BLaER1 (cell line): ENCODE data around the gene ZDHHC20.
"Not testable (repeated sequence)": the region's sequence is repeated elsewhere in the genome, so short reads cannot be mapped to it uniquely, and the experiment has no call there.

Experiments used
- H3K27ac ChIP-seq: shearing (Covaris generic); formaldehyde crosslinking; 2 replicates; pipeline ENCODE4 v1.8.1; 2022
- H3K27me3 ChIP-seq: shearing (Covaris generic); formaldehyde crosslinking; 2 replicates; pipeline ENCODE4 v1.8.1; 2022
- H3K36me3 ChIP-seq: shearing (Covaris generic); formaldehyde crosslinking; 2 replicates; pipeline ENCODE4 v1.8.1; 2022
- H3K4me1 ChIP-seq: shearing (Covaris generic); formaldehyde crosslinking; 2 replicates; pipeline ENCODE4 v1.8.1; 2022
- H3K4me2 ChIP-seq: shearing (Covaris generic); formaldehyde crosslinking; 2 replicates; pipeline ENCODE4 v1.8.1; 2022
- H3K4me3 ChIP-seq: shearing (Covaris generic); formaldehyde crosslinking; 2 replicates; pipeline ENCODE4 v1.8.1; 2022
- H3K9ac ChIP-seq: shearing (Covaris generic); formaldehyde crosslinking; 2 replicates; pipeline ENCODE4 v1.8.1; 2022
- H3K9me3 ChIP-seq: shearing (Covaris generic); formaldehyde crosslinking; 2 replicates; pipeline ENCODE4 v1.8.1; 2022
- H4K20me1 ChIP-seq: shearing (Covaris generic); formaldehyde crosslinking; 2 replicates; pipeline ENCODE4 v1.8.1; 2022
- Cebpa-rat ChIP-seq: shearing (Covaris generic); IDR thresholded peaks from 2 replicates; pipeline ENCODE4 v1.8.1; 2022

ZDHHC20 gene

GRCh38 chr13:21443171-21443570, 15.9 kb downstream of the ZDHHC20 start:
- Histone ChIP-seq H3K27me3 (no peaks in the 10 kb centered on the region), H3K27ac (no peak overlapping the region), H3K9me3 (peaks cover 67% of the 10 kb centered on the region), H4K20me1 (peaks cover 12% of the 10 kb centered on the region; the same call in 1 of the 2 replicates), H3K4me2 (no peak overlapping the region), H3K4me3 (no peak overlapping the region), H3K9ac (no peak overlapping the region), H3K36me3 (peaks cover 47% of the 10 kb centered on the region), H3K4me1 (no peaks in the 10 kb centered on the region)
- TF ChIP-seq Cebpa-rat, result no peak

- no peak for TF ChIP-seq Cebpa-rat
- H3K27me3 ChIP-seq, result no peaks in the 10 kb centered on the region
- H4K20me1 ChIP-seq, result no peaks in the 10 kb centered on the region; the same call in 1 of the 2 replicates
- no peak overlapping the region for H3K9ac ChIP-seq
- H3K27ac ChIP-seq, result no peak overlapping the region
- H3K4me3 ChIP-seq, result no peak overlapping the region
- H3K36me3 ChIP-seq, result peaks cover 68% of the 10 kb centered on the region
- H3K4me1 ChIP-seq, result no peaks in the 10 kb centered on the region
- no peak overlapping the region for H3K4me2 ChIP-seq
- peaks cover 90% of the 10 kb centered on the region for H3K9me3 ChIP-seq
Observed at GRCh38 chr13:21436582-21436981, 22.5 kb downstream of the ZDHHC20 start.

- peaks cover 94% of the 10 kb centered on the region for H3K9me3 ChIP-seq
- H3K4me2 ChIP-seq, result no peak overlapping the region
- no peaks in the 10 kb centered on the region for H3K27me3 ChIP-seq
- no peak overlapping the region for H3K9ac ChIP-seq
- no peaks in the 10 kb centered on the region; the same call in 1 of the 2 replicates for H4K20me1 ChIP-seq
- no peak overlapping the region for H3K4me3 ChIP-seq
- no peak for TF ChIP-seq Cebpa-rat
- no peak overlapping the region for H3K27ac ChIP-seq
- H3K36me3 ChIP-seq, result peaks cover 76% of the 10 kb centered on the region
- H3K4me1 ChIP-seq, result no peaks in the 10 kb centered on the region
Observed at GRCh38 chr13:21435687-21436151, 23.4 kb downstream of the ZDHHC20 start.

GRCh38 chr13:21435231-21435630, 23.9 kb downstream of the ZDHHC20 start:
- H3K9ac ChIP-seq, result no peak overlapping the region
- H3K4me3 ChIP-seq, result no peak overlapping the region
- peaks cover 97% of the 10 kb centered on the region for H3K9me3 ChIP-seq
- H3K36me3 ChIP-seq, result peaks cover 77% of the 10 kb centered on the region
- no peaks in the 10 kb centered on the region for H3K27me3 ChIP-seq
- no peaks in the 10 kb centered on the region; the same call in 1 of the 2 replicates for H4K20me1 ChIP-seq
- H3K27ac ChIP-seq, result no peak overlapping the region
- no peaks in the 10 kb centered on the region for H3K4me1 ChIP-seq
- TF ChIP-seq Cebpa-rat, result no peak
- no peak overlapping the region for H3K4me2 ChIP-seq

GRCh38 chr13:21434588-21434987, 24.5 kb downstream of the ZDHHC20 start:
- peaks cover 97% of the 10 kb centered on the region for H3K9me3 ChIP-seq
- peaks cover 73% of the 10 kb centered on the region for H3K36me3 ChIP-seq
- H3K4me1 ChIP-seq, result no peaks in the 10 kb centered on the region
- no peaks in the 10 kb centered on the region; the same call in 1 of the 2 replicates for H4K20me1 ChIP-seq
- H3K4me2 ChIP-seq, result no peak overlapping the region
- H3K27ac ChIP-seq, result no peak overlapping the region
- no peaks in the 10 kb centered on the region for H3K27me3 ChIP-seq
- no peak overlapping the region for H3K4me3 ChIP-seq
- TF ChIP-seq Cebpa-rat, result no peak
- H3K9ac ChIP-seq, result no peak overlapping the region

- Histone ChIP-seq H3K27me3 (no peaks in the 10 kb centered on the region), H3K36me3 (peaks cover 41% of the 10 kb centered on the region), H3K4me1 (no peaks in the 10 kb centered on the region), H3K9me3 (peaks cover 74% of the 10 kb centered on the region), H3K4me3 (0 out of 2 replicates have a peak overlapping the region, but pooled peaks have one; percentile 15), H4K20me1 (no peaks in the 10 kb centered on the region), H3K9ac (no peak overlapping the region), H3K27ac (no peak overlapping the region), H3K4me2 (no peak overlapping the region)
- TF ChIP-seq Cebpa-rat, result no peak
Observed at GRCh38 chr13:21429211-21429610, 29.9 kb downstream of the ZDHHC20 start.

GRCh38 chr13:21427741-21428140, 31.4 kb downstream of the ZDHHC20 start:
- no peak overlapping the region for H3K4me2 ChIP-seq
- H4K20me1 ChIP-seq, result no peaks in the 10 kb centered on the region; the same call in 1 of the 2 replicates
- H3K36me3 ChIP-seq, result peaks cover 44% of the 10 kb centered on the region
- H3K9me3 ChIP-seq, result peaks cover 64% of the 10 kb centered on the region
- H3K4me1 ChIP-seq, result no peaks in the 10 kb centered on the region
- H3K27me3 ChIP-seq, result no peaks in the 10 kb centered on the region
- H3K4me3 ChIP-seq, result no peak overlapping the region
- no peak overlapping the region for H3K27ac ChIP-seq
- no peak overlapping the region for H3K9ac ChIP-seq
- TF ChIP-seq Cebpa-rat, result no peak

GRCh38 chr13:21426238-21426637, 32.9 kb downstream of the ZDHHC20 start:
- H3K27ac ChIP-seq, result no peak overlapping the region
- no peak overlapping the region for H3K4me3 ChIP-seq
- H3K9me3 ChIP-seq, result peaks cover 51% of the 10 kb centered on the region
- no peaks in the 10 kb centered on the region for H3K27me3 ChIP-seq
- H3K4me2 ChIP-seq, result no peak overlapping the region
- no peaks in the 10 kb centered on the region for H3K4me1 ChIP-seq
- TF ChIP-seq Cebpa-rat, result no peak
- H4K20me1 ChIP-seq, result no peaks in the 10 kb centered on the region; the same call in 1 of the 2 replicates
- no peak overlapping the region for H3K9ac ChIP-seq
- H3K36me3 ChIP-seq, result peaks cover 35% of the 10 kb centered on the region

- H3K4me1 ChIP-seq, result no peaks in the 10 kb centered on the region
Observed at GRCh38 chr13:21420706-21421105, 38.4 kb downstream of the ZDHHC20 start.

GRCh38 chr13:21413013-21413412, 46.1 kb downstream of the ZDHHC20 start:
- Histone ChIP-seq H3K27ac (no peak overlapping the region), H4K20me1 (no peaks in the 10 kb centered on the region), H3K4me2 (no peak overlapping the region), H3K9ac (no peak overlapping the region), H3K4me3 (no peak overlapping the region), H3K27me3 (no peaks in the 10 kb centered on the region), H3K9me3 (peaks cover 40% of the 10 kb centered on the region), H3K4me1 (no peaks in the 10 kb centered on the region), H3K36me3 (peaks cover 72% of the 10 kb centered on the region)
- TF ChIP-seq Cebpa-rat, result no peak

More at GRCh38 chr13:21420706-21421105, 38.4 kb downstream of the ZDHHC20 start:
- Histone ChIP-seq H3K9me3 (peaks cover 7% of the 10 kb centered on the region; the same call in 1 of the 2 replicates), H4K20me1 (no peaks in the 10 kb centered on the region; the same call in 1 of the 2 replicates), H3K36me3 (peaks cover 36% of the 10 kb centered on the region), H3K27ac (no peak overlapping the region), H3K4me3 (no peak overlapping the region), H3K9ac (no peak overlapping the region), H3K27me3 (no peaks in the 10 kb centered on the region), H3K4me2 (no peak overlapping the region)
- TF ChIP-seq Cebpa-rat, result no peak

- not testable (repeated sequence) for H3K9ac ChIP-seq, H3K4me3 ChIP-seq, H3K27me3 ChIP-seq, H3K4me1 ChIP-seq, H3K27ac ChIP-seq, H4K20me1 ChIP-seq, H3K4me2 ChIP-seq
- H3K36me3 ChIP-seq, result peaks cover 67% of the 10 kb centered on the region
- H3K9me3 ChIP-seq, result peaks cover 58% of the 10 kb centered on the region
Observed at GRCh38 chr13:21410453-21410852, 48.6 kb downstream of the ZDHHC20 start.
